HL-60 (cell line): ENCODE results near the gene CC2D1B.

Source experiments
- DNase-seq, 2 experiments: peaks; one replicate each; pipeline ENCODE4 v3.0.0-alpha.2; 2010 to 2020; ENCODE audit warnings: low read depth in 1 of 2, low spot score in 1 of 2
- H3K27ac ChIP-seq: fragments of 250-450 bp; sonication (Bioruptor Pico); replicated peaks from 2 replicates; pipeline ENCODE4 v1.5.1; 2020; ENCODE audit warnings: mild to moderate bottlenecking, moderate library complexity
- H3K27me3 ChIP-seq: fragments of 250-450 bp; sonication (Bioruptor Pico); 2 replicates; pipeline ENCODE4 v1.5.1; 2021; ENCODE audit warnings: mild to moderate bottlenecking, moderate library complexity; ENCODE audit not compliant: insufficient read depth, poor library complexity, severe bottlenecking
- H3K4me3 ChIP-seq: replicated peaks from 2 replicates; pipeline ENCODE4 v1.5.1; 2011; ENCODE audit warnings: mild to moderate bottlenecking, control low read depth, low read length; ENCODE audit not compliant: insufficient read depth
- GABPA ChIP-seq: IDR thresholded peaks from 2 replicates; pipeline ENCODE4 v1.6.1; 2012; ENCODE audit warnings: low read depth
- POLR2AphosphoS5 ChIP-seq: IDR thresholded peaks from 2 replicates; pipeline ENCODE4 v1.6.1; 2012; ENCODE audit warnings: low read depth
- SPI1 ChIP-seq: IDR thresholded peaks from 2 replicates; pipeline ENCODE4 v1.6.1; 2012; ENCODE audit warnings: low read depth, mild to moderate bottlenecking, borderline replicate concordance
- TF ChIP-seq, protein P1 (sequence below): IDR thresholded peaks from 2 replicates; pipeline ENCODE4 v1.6.1; 2012; ENCODE audit warnings: low read depth; ENCODE audit not compliant: insufficient replicate concordance
- TF ChIP-seq, protein P2 (sequence below): IDR thresholded peaks from one replicate; pipeline ENCODE4 v1.5.1; 2011; ENCODE audit warnings: low read length, control low read depth, inconsistent platforms; ENCODE audit not compliant: insufficient read depth

Gene CC2D1B

DNA sequence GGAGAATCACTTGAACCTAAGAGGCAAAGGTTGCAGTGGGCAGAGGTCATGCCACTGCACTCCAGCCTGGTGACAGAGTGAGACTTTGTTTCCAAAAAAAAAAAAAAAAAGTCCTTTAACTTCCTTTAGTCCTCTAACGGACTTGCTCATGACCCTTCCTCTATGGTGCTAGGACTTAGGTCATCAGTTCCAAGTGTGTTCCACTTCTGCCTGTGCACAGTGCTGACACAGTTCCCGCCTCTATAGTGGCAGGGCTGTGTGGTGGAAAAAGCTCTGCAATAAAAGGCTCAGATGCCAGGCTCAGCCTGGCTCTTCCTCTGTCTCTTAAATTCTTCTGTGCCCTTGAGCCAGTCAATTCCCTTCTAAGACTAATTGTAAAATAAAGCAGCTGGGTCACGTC, 22.0 kb downstream of the CC2D1B start:
- H3K27me3 ChIP-seq: no peaks in the 10 kb centered on the region
- no peak for DNase-seq
- no peak overlapping the region for H3K27ac ChIP-seq
- TF ChIP-seq, protein P1, sequence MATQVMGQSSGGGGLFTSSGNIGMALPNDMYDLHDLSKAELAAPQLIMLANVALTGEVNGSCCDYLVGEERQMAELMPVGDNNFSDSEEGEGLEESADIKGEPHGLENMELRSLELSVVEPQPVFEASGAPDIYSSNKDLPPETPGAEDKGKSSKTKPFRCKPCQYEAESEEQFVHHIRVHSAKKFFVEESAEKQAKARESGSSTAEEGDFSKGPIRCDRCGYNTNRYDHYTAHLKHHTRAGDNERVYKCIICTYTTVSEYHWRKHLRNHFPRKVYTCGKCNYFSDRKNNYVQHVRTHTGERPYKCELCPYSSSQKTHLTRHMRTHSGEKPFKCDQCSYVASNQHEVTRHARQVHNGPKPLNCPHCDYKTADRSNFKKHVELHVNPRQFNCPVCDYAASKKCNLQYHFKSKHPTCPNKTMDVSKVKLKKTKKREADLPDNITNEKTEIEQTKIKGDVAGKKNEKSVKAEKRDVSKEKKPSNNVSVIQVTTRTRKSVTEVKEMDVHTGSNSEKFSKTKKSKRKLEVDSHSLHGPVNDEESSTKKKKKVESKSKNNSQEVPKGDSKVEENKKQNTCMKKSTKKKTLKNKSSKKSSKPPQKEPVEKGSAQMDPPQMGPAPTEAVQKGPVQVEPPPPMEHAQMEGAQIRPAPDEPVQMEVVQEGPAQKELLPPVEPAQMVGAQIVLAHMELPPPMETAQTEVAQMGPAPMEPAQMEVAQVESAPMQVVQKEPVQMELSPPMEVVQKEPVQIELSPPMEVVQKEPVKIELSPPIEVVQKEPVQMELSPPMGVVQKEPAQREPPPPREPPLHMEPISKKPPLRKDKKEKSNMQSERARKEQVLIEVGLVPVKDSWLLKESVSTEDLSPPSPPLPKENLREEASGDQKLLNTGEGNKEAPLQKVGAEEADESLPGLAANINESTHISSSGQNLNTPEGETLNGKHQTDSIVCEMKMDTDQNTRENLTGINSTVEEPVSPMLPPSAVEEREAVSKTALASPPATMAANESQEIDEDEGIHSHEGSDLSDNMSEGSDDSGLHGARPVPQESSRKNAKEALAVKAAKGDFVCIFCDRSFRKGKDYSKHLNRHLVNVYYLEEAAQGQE: no peak
- TF ChIP-seq, protein P2, sequence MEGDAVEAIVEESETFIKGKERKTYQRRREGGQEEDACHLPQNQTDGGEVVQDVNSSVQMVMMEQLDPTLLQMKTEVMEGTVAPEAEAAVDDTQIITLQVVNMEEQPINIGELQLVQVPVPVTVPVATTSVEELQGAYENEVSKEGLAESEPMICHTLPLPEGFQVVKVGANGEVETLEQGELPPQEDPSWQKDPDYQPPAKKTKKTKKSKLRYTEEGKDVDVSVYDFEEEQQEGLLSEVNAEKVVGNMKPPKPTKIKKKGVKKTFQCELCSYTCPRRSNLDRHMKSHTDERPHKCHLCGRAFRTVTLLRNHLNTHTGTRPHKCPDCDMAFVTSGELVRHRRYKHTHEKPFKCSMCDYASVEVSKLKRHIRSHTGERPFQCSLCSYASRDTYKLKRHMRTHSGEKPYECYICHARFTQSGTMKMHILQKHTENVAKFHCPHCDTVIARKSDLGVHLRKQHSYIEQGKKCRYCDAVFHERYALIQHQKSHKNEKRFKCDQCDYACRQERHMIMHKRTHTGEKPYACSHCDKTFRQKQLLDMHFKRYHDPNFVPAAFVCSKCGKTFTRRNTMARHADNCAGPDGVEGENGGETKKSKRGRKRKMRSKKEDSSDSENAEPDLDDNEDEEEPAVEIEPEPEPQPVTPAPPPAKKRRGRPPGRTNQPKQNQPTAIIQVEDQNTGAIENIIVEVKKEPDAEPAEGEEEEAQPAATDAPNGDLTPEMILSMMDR: no peak
- TF ChIP-seq GABPA: no peak
- no peak overlapping the region for H3K4me3 ChIP-seq

DNA sequence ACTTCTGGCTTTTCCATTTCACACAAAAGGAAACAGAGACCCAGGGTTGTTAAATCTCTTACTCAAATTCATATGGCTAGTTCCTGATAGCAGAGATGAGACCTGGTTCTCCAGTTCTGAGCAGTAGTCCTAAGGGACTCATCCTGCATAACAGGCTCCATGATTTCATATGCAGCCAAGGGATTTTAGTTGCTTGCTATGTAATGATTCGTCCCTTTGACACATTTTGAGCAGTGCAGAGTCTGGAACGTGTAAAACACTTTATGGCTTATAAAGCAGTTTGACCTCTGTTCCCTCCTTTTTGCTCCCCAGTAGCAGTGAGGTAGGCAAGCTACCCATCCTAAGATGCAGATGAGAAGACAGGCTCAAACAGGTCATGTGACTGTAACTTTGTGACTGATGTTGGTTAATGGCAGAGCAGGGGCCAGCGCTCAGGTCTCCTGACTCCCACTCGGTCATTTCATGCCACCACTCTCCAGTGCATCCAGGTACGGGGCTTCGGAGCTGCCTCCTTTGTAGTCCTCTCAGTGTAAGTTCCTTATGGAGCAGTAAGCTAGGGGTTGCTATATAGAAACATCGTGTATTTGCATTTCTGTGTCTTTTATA, 24.2 kb downstream of the CC2D1B start:
- Histone ChIP-seq H3K27me3 (no peaks in the 10 kb centered on the region), H3K27ac (no peak overlapping the region), H3K4me3 (no peak overlapping the region)
- TF ChIP-seq SPI1 (no peak), POLR2AphosphoS5 (no peak), GABPA (no peak)
- TF ChIP-seq, protein P2: no peak
- TF ChIP-seq, protein P1: no peak
- DNase-seq: no peak

DNA sequence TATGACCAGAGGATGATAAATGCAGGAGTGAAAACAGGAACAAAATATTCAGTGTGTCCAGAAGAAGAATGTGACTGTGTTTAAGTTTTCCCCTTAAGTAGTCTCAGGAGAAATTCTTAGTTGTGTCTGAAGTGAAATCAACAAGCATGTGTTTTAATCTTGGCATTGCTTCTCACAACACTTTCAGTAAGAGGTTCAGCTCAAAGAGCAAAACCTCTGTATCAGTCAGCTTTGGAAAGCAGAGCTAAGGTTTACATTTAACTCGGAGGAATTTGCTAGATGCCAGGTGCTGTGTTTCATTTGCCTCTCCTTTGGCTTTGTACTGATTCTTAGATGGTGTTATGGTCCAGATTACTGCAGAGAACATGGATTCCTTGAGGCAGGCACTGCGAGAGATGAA, 28.6 kb downstream of the CC2D1B start:
- TF ChIP-seq SPI1 (no peak), GABPA (no peak)
- no peak for DNase-seq
- Histone ChIP-seq H3K27ac (no peak overlapping the region), H3K27me3 (no peaks in the 10 kb centered on the region), H3K4me3 (no peak overlapping the region)

DNA sequence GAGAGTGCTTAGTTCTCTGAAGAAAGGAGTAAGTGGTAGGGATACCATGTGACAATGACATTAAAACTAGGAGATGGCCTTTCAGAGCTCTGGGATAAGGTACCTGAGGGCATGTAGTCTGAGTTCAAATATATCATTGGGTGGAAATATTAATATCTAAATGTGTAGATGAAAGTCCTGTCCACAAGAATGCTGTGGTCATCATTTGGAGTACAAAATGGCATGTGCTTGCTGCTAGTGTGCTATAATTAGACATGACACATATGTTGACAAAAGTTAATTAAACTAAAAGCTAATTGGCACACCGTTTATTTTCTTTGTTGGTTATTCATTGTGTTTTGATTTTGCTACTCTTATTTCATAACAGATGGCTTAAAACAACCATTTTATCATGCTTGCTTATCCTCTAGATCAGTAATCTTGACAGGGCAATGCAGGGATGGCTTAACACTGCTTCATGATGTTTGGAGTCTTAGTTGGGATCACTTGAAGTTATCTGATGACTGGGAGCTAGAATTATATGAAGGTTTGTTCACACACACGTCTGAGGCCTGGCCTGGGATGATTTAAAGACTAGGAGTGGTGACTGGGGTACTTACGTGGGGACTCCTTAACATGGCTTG, 31.0 kb downstream of the CC2D1B start:
- DNase-seq: no peak
- Histone ChIP-seq H3K4me3 (no peak overlapping the region), H3K27me3 (no peaks in the 10 kb centered on the region), H3K27ac (no peak overlapping the region)
- TF ChIP-seq, protein P2: no peak
- no peak for TF ChIP-seq SPI1
- TF ChIP-seq, protein P1: no peak
- TF ChIP-seq GABPA: no peak
- TF ChIP-seq POLR2AphosphoS5: no peak
